Prostate gland (tissue), 2 donors: ENCODE data around the gene SLC4A2. TPM values are rescaled to one million over a fixed set of nuclear protein-coding genes. Genes with fewer than 3 reads are reported as not detected.
"Not testable (repeated sequence)": the region's sequence is repeated elsewhere in the genome, so short reads cannot be mapped to it uniquely, and the experiment has no call there.

Experiments
- DNase-seq: peaks from one replicate; pipeline ENCODE4 v3.0.0-alpha.2; 2019; ENCODE audit warnings: low spot score
- H3K27ac ChIP-seq, 2 donors: fragments of 200-600 bp; sonication (generic); 2 replicates each; pipeline ENCODE4 v1.5.1; 2017 to 2019
- H3K27me3 ChIP-seq: fragments of 200-600 bp; sonication (generic); replicated peaks from 2 replicates; pipeline ENCODE4 v1.5.1; 2019; ENCODE audit not compliant: insufficient read depth
- H3K36me3 ChIP-seq, 2 donors: fragments of 200-600 bp; sonication (generic); 1 replicate in 1 of 2; 2 replicates in 1 of 2; pipeline versions ENCODE4 v1.5.1 to v1.8.1; 2017 to 2019
- H3K4me1 ChIP-seq: fragments of 200-600 bp; sonication (generic); replicated peaks from 2 replicates; pipeline ENCODE4 v1.5.1; 2019
- H3K4me3 ChIP-seq, 2 donors: fragments of 200-600 bp; sonication (generic); 2 replicates each; pipeline ENCODE4 v1.5.1; 2017 to 2019
- H3K9me3 ChIP-seq: fragments of 200-600 bp; sonication (generic); 2 replicates; pipeline ENCODE4 v1.5.1; 2017
- CTCF ChIP-seq, 4 experiments: fragments of 200-600 bp in 2 of 4; fragments of 450-650 bp in 2 of 4; sonication (generic) in 2 of 4; IDR thresholded peaks; 1 replicate in 3 of 4; 2 replicates in 1 of 4; pipeline ENCODE4 v1.5.1; 2016 to 2019; ENCODE audit warnings: antibody characterized with exemption in 4 of 4, mild to moderate bottlenecking in 2 of 4, moderate library complexity in 2 of 4
- POLR2A ChIP-seq: fragments of 450-650 bp; IDR thresholded peaks from one replicate; pipeline ENCODE4 v1.6.1; 2016; ENCODE audit warnings: antibody characterized with exemption, mild to moderate bottlenecking
- POLR2AphosphoS5 ChIP-seq: sonication (generic); formaldehyde crosslinking; IDR thresholded peaks from one replicate; pipeline ENCODE4 v1.6.1; 2017; ENCODE audit warnings: antibody characterized with exemption
- WGBS: methylation state at CpG from one replicate; pipeline ENCODE4 v1.1.5; 2018; 5-methylcytosine and 5-hydroxymethylcytosine counted together
- intact Hi-C: fragments of 100-400 bp; cut with DNase I; formaldehyde crosslinking; loops from one replicate; pipeline ENCODE4 v1.14.2; 2022
- total RNA-seq, 2 donors: library from RNA; depleted of rRNA; stranded (reverse); fragments of >200 nt; gene quantifications; one replicate each; pipeline ENCODE4 v1.1.0, GENCODE V29; 2016

Gene SLC4A2
- total RNA-seq, 2 donors from 2014 or later, result 77.1 to 141 TPM

- Histone ChIP-seq H3K4me3 (no peak overlapping the region), H3K36me3 (no peaks in the 10 kb centered on the region), H3K9me3 (no peaks in the 10 kb centered on the region), H3K27ac (no peak overlapping the region), H3K4me1 (peaks cover 9% of the 10 kb centered on the region), H3K27me3 (no peaks in the 10 kb centered on the region)
- intact Hi-C loops, result loop anchor here (5.0 kb wide), 1 partner anchor 86 kb away; no protein-coding TSS in a partner anchor
- no peak for DNase-seq
- WGBS, result 88% methylated on average over 4 of the region's 4 CpGs
- TF ChIP-seq POLR2A (no peak), POLR2AphosphoS5 (no peak), CTCF (IDR thresholded peaks at IDR 0.05) (no peak)
These were observed 33.3 kb upstream of the SLC4A2 start for GRCh38 chr7:151025924-151026671.

GRCh38 chr7:151026771-151027727 lies 32.3 kb upstream of the SLC4A2 start:
- not testable (repeated sequence) for DNase-seq, H3K4me1 ChIP-seq, H3K36me3 ChIP-seq, H3K27me3 ChIP-seq, H3K9me3 ChIP-seq, H3K4me3 ChIP-seq
- H3K27ac ChIP-seq, result peak overlapping the region; percentile 86 to 88
- intact Hi-C loops, result loop anchor here (5.0 kb wide), 1 partner anchor 85 kb away; no protein-coding TSS in a partner anchor
- WGBS, result 39% methylated on average over 19 of the region's 19 CpGs

- H3K27me3 ChIP-seq, H3K4me1 ChIP-seq, H3K9me3 ChIP-seq, H3K36me3 ChIP-seq, DNase-seq: not testable (repeated sequence)
- intact Hi-C loops, result loop anchor here (5.0 kb wide), 1 partner anchor 85 kb away; no protein-coding TSS in a partner anchor
- peak; percentile 33 for TF ChIP-seq POLR2A
- peak overlapping the region; percentile 86 to 88 for H3K27ac ChIP-seq
- peak overlapping the region; percentile 58 to 63 for H3K4me3 ChIP-seq
- WGBS, result 6% methylated on average over 16 of the region's 16 CpGs
These were observed 31.7 kb upstream of the SLC4A2 start for GRCh38 chr7:151027728-151028130.

- Histone ChIP-seq H3K27ac (peak within 1 kb of the TSS; percentile 86 to 88), H3K27me3 (no peaks in the 10 kb centered on the region), H3K4me1 (peaks cover 9% of the 10 kb centered on the region), H3K4me3 (peak within 1 kb of the TSS; percentile 58 to 63), H3K9me3 (no peaks in the 10 kb centered on the region), H3K36me3 (no peaks in the 10 kb centered on the region)
- TF ChIP-seq CTCF (IDR thresholded peaks at IDR 0.05) (peak; percentile 19 to 77 (median 52)), POLR2A (peak; percentile 47), POLR2AphosphoS5 (peak; percentile 78)
- intact Hi-C loops, result loop anchor here (5.0 kb wide), 1 partner anchor 84 kb away; no protein-coding TSS in a partner anchor
- peak; percentile 98 for DNase-seq
- WGBS, result under 1% methylated on average over 49 of the region's 53 CpGs
These were observed 31.1 kb upstream of the SLC4A2 start, which contains the start of gene ABCB8 for GRCh38 chr7:151028131-151028947. Gene ABCB8, plus strand, starts transcription at chr7:151028450. Its CDS starts 66 bp downstream, at chr7:151028516.

- Histone ChIP-seq H3K4me3 (peak overlapping the region; percentile 58 to 63), H3K4me1 (peaks cover 9% of the 10 kb centered on the region), H3K36me3 (no peaks in the 10 kb centered on the region), H3K9me3 (no peaks in the 10 kb centered on the region), H3K27me3 (no peaks in the 10 kb centered on the region), H3K27ac (peak overlapping the region; percentile 86 to 88)
- intact Hi-C loops, result loop anchor here (5.0 kb wide), 1 partner anchor 83 kb away; no protein-coding TSS in a partner anchor
- WGBS, result 57% methylated on average over 17 of the region's 17 CpGs
- DNase-seq, result no peak
- TF ChIP-seq CTCF (IDR thresholded peaks at IDR 0.05), result no peak
- no peak for TF ChIP-seq POLR2A
- TF ChIP-seq POLR2AphosphoS5, result no peak
These were observed 30.4 kb upstream of the SLC4A2 start for GRCh38 chr7:151028948-151029501.
